Measurements from ENCODE around the gene ZBED2.
"Not testable (repeated sequence)": the region's sequence is repeated elsewhere in the genome, so short reads cannot be mapped to it uniquely, and the experiment has no call there.

ZBED2 gene

DNA sequence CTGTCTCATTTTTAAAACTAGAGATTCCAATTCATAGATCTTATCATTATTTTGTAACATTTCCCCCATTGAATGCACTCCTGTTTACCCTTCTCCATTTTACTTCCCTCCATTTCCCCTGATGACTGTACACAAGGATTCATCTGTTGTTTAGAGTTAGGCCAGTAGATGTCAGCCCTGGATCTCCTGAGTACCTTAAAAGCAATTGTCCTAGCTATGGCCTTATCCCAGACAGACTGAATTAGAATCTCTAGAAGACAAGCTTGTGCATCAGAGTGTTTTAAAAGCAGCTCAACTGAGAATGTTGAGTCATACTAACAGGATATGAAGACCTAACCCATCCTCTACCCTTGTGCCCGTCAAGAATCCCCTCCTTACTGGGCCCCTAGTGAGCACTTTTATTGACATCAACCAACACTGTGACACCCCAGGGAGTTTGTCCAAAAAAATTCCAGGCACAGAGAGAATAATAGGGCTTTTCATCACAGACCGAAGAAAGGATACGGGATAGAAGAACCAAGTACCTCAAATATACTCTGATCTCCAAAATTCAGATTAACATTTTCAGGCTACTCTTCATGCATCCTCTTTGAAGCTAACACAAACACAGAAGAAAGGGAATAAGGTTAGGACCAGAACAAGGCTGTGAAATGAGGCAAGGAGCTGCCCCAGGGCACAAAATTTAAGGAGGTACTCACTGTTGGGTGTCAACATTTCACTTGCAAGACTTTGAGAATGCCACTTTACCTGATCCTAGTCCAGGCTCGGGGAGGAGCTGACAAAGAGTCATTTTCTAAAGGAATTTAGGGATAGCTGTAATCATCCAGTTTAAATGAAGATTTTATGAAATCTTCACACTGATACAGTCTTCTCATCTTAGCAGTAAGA is 17.1 kb downstream of the ZBED2 start:
- peak overlapping the region; percentile 32 for H3K27ac ChIP-seq
- DNase-seq (ENCODE audit: low read depth, low spot score) = peak; percentile 43

DNA sequence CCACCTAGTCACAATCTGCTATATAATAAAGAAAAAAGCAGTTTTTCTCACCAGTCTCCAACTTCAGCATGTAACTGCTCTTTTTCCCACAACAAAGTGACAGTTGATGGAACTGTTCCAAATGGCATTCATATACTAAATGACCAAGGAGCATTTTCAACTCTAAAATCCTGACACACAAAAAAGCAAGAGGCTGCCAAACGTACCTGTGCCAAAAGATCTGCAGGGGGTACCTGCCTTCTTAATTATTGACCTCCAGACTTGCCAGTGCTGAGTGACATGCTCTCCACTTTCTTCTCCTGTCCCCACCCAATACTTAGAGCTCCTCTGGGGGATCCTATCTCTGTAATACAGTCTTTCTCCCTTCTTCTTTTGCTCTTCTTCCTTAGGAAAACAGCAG is 18.0 kb downstream of the ZBED2 start:
- no peak overlapping the region for H3K27ac ChIP-seq
- no peak for DNase-seq (ENCODE audit: low read depth, low spot score)

DNA sequence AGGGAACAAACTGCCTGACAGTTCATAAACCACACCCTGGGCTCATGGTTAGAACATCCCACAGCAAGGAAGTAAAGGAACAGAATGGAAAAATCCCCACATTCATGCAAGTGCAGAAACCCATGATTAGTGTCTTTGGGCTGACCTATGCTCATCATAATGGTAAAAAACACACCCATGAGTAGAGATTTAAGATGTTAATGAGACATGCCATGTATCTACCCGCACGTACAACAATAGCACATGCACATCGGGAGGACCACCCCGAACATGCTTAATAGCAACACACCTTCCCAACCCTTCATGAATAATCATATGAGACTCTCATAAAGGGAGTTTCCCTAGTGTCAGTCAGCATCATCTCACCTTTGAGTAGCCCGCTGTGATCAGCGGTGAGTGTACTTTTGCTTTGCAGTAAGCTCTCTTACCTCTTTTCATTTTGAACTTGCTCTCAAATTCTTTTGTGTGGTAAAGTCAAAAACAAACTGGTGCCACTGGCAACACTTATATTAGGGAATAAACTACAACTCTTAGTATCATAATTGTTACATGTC is 23.2 kb downstream of the ZBED2 start:
- no peak overlapping the region for H3K27ac ChIP-seq
- no peak for DNase-seq (ENCODE audit: low read depth, low spot score)

DNA sequence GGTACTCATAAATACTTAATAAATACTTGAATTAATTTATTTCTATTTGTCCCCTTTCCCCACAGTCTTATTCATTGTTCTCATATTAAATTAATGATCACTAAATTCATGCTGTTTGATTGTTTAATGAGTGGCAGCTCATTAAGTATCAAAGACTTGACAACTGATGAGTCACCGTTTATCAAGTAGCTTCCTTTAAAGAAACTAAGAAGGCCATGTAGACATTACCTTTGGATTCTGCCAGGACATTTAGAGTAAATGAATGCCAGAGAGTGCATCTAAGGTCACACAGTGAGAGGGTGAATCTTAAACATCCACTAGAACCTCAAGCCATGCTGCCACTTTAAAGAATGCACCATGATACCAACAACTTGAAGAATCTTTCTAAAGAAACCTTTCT is 23.9 kb downstream of the ZBED2 start:
- DNase-seq (ENCODE audit: low read depth, low spot score) = no peak

GRCh38 chr3:111570404-111571030 is 24.6 kb downstream of the ZBED2 start:
- no peak for DNase-seq (ENCODE audit: low read depth, low spot score)
- H3K27ac ChIP-seq = no peak overlapping the region

More for the DNA sequence above, 23.9 kb downstream of the ZBED2 start:
- H3K27ac ChIP-seq = no peak overlapping the region

DNA sequence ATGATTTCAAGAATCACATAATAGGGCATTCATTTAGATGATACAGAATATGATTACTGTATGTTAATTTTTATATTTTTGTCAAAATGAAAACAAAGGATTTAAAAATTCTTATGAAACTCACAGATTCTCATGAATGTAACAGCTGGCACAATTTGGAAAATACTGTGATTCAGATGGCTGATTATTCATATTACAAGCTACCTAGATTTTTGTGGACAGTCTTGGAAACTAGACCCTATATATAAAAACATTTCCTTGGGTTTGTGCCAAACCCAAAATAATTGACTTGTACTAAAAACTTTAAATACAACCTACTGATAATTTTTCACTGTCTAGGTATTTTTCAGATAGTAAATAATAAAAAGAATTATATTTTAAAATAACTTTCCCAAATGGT is 26.2 kb downstream of the ZBED2 start:
- DNase-seq (ENCODE audit: low read depth, low spot score) = no peak

GRCh38 chr3:111568355-111568754 is 26.8 kb downstream of the ZBED2 start:
- DNase-seq (ENCODE audit: low read depth, low spot score) = no peak
- no peak overlapping the region for H3K27ac ChIP-seq

More for the DNA sequence above, 26.2 kb downstream of the ZBED2 start:
- H3K27ac ChIP-seq = no peak overlapping the region

GRCh38 chr3:111566844-111567243 is 28.3 kb downstream of the ZBED2 start:
- no peak for DNase-seq (ENCODE audit: low read depth, low spot score)

DNA sequence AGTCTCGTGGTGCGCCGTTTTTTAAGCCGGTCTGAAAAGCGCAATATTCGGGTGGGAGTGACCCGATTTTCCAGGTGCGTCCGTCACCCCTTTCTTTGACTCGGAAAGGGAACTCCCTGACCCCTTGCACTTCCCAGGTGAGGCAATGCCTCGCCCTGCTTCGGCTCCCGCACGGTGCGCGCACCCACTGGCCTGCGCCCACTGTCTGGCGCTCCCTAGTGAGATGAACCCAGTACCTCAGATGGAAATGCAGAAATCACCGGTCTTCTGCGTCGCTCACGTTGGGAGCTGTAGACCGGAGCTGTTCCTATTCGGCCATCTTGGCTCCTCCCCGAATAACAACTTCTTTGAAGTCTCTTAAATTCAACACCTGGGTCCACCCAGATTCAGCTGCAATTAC is 33.2 kb downstream of the ZBED2 start:
- DNase-seq (ENCODE audit: low read depth, low spot score) = not testable (repeated sequence)

More at GRCh38 chr3:111566844-111567243, 28.3 kb downstream of the ZBED2 start:
- no peak overlapping the region for H3K27ac ChIP-seq

DNA sequence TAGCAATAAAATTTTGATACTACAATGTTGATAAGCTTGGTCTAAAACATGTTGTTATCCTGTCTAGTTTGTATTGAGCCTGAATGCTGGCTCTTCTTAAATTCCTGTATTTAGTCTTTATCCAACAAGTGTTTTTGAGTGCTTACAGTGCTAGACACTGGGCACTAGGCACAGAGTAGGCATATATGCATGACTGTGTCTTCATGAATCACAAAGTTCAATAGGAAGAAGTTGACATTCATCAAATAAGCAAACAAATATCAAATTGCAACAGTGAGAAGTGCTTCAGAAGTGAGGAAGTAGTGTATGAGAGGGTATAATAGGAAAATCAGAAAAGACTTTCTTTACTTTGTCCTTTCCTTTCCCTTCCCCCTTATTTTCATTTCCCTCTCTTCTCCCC is 46.4 kb downstream of the ZBED2 start:
- no peak for DNase-seq (ENCODE audit: low read depth, low spot score)
- no peak overlapping the region for H3K27ac ChIP-seq

More for the DNA sequence above, 33.2 kb downstream of the ZBED2 start:
- not testable (repeated sequence) for H3K27ac ChIP-seq

GRCh38 chr3:111548092-111548491 is 47.1 kb downstream of the ZBED2 start:
- DNase-seq (ENCODE audit: low read depth, low spot score) = no peak
- H3K27ac ChIP-seq = no peak overlapping the region

GRCh38 chr3:111547631-111548030 is 47.5 kb downstream of the ZBED2 start:
- no peak for DNase-seq (ENCODE audit: low read depth, low spot score)
- H3K27ac ChIP-seq = no peak overlapping the region

- no peak for DNase-seq (ENCODE audit: low read depth, low spot score)
- no peak overlapping the region for H3K27ac ChIP-seq
Measured at GRCh38 chr3:111545349-111545748, 49.8 kb downstream of the ZBED2 start.

All from epithelial cell of prostate (primary cell).